Left lung (tissue), 10 donors: Measurements from ENCODE around the gene RAMP3. TPM values are rescaled to one million over a fixed set of nuclear protein-coding genes. Genes with fewer than 3 reads are reported as not detected.

ENCODE experiments used
- ATAC-seq: fragments of 200-7000 bp; cut with Tn5 transposase; one replicate; pipeline ENCODE4 v1.9.1; 2020; ENCODE audit warnings: moderate library complexity
- DNase-seq, 4 donors: peaks; one replicate each; pipeline ENCODE4 v3.0.0-alpha.2; 2013 to 2020
- H3K27ac ChIP-seq, 2 donors: fragments of 200-600 bp; sonication (generic) in 1 of 2; one replicate each; pipeline versions ENCODE4 v1.5.0 to v1.8.0; 2020 to 2021
- H3K27me3 ChIP-seq, 2 donors: fragments of 200-600 bp; sonication (generic) in 1 of 2; one replicate each; pipeline versions ENCODE4 v1.5.0 to v1.8.0; 2020 to 2021
- H3K36me3 ChIP-seq, 2 donors: fragments of 200-600 bp; sonication (generic) in 1 of 2; one replicate each; pipeline versions ENCODE4 v1.5.0 to v1.8.0; 2020 to 2021
- H3K4me1 ChIP-seq, 2 donors: fragments of 200-600 bp; one replicate each; pipeline ENCODE4 v1.8.0; 2021
- H3K4me3 ChIP-seq, 2 donors: fragments of 200-600 bp; sonication (generic) in 1 of 2; one replicate each; pipeline versions ENCODE4 v1.5.0 to v1.8.0; 2020 to 2021; ENCODE audit warnings: mild to moderate bottlenecking in 1 of 2
- H3K9me3 ChIP-seq, 2 donors: fragments of 200-600 bp; sonication (generic) in 1 of 2; one replicate each; pipeline versions ENCODE4 v1.5.0 to v1.8.0; 2020 to 2021
- CTCF ChIP-seq, 2 donors: fragments of 200-600 bp; sonication (generic) in 1 of 2; IDR thresholded peaks; one replicate each; pipeline versions ENCODE4 v1.5.0 to v1.8.0; 2021; ENCODE audit warnings: antibody characterized with exemption in 2 of 2
- intact Hi-C, 2 donors: fragments of 100-400 bp; cut with DNase I; formaldehyde crosslinking; loops; one replicate each; pipeline versions ENCODE4 v1.11.2 to v1.14.2; 2022
- polyA plus RNA-seq, 6 donors: library from polyadenylated mRNA; unstranded; fragments of 120-200 nt; gene quantifications; one replicate each; pipeline ENCODE4 v1.2.1, GENCODE V29; 2013; ENCODE audit not compliant: insufficient read length in 6 of 6
- total RNA-seq, 2 donors: library from RNA; stranded (reverse); fragmentation: NEBNext Ultra II Directional; extraction: Animal tissue kit (Norgen Biotek cat#: 25700); gene quantifications; one replicate each; pipeline ENCODE4 v1.2.1, GENCODE V29; 2021
- donor health status: DM: no; HTN: yes; CAD: no.
- donor health status: DM: no; HTN: no; CAD: no.

Gene RAMP3
- total and polyA plus RNA-seq, 8 donors: 12.5 to 89.9 (median 23.2) TPM

DNA sequence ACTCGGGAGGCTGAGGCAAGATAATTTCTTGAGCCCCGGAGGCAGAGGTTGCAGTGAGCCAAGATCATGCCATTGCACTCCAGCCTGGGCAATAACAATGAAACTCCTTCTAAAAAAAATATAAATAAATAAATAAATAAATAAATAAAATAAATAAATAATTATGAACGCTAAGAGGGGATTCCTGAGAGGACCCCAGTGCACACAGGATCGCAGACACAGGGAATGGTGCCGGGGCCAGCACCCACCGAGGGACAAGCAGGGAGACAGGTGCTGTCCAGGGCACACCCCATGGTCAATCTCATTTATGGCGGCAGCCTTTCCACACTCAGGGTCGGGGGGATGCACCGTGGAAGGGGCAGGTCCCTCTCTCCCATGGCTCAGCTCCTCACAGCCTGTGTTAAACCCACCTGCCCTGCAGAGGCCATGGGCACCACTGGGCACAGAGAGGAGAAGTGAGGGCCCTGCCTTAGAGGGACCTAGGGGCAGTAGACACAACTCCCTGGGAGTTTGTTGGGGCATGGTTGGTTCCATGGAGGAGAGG lies 2.2 kb upstream of the RAMP3 start:
- TF ChIP-seq CTCF (IDR thresholded peaks at IDR 0.05): no peak
- DNase-seq (no peak), ATAC-seq (no peak)
- no peak overlapping the region for H3K27ac ChIP-seq
- intact Hi-C loops: loop anchor here in 1 of 2 donors (10.0 kb wide), 1 partner anchor 99 kb away; no protein-coding TSS in a partner anchor
- H3K9me3 ChIP-seq: no peaks in the 10 kb centered on the region
- H3K27me3 ChIP-seq: peaks cover 9 to 34% of the 10 kb centered on the region in 2 donors
- no peaks in the 10 kb centered on the region for H3K4me1 ChIP-seq
- no peaks in the 10 kb centered on the region for H3K36me3 ChIP-seq
- no peak overlapping the region for H3K4me3 ChIP-seq

DNA sequence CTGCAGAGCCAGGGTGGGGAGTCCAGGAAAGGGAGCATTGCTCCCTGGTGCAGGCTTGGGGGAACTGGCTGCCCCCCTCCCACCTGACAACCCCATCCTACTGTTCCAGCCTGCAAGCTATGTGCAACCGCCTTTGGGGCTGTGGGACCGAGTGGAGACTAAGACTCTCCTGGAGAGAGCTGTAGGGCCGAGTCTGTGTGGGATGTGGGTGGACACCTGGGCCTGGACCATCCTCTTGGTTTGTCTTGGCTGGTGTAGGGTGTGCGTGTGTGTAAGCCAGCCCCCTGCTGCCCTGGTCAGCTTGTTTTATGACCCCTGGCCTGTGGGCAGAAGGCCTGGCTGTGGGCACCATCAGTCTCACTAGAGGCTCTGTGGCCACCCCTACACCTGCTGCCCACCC lies 1.6 kb upstream of the RAMP3 start:
- Histone ChIP-seq H3K27me3 (peaks cover 9 to 34% of the 10 kb centered on the region in 2 donors), H3K27ac (no peak overlapping the region), H3K36me3 (no peaks in the 10 kb centered on the region), H3K4me3 (no peak overlapping the region), H3K9me3 (no peaks in the 10 kb centered on the region), H3K4me1 (peaks cover 0 to 4% of the 10 kb centered on the region in 2 donors)
- no peak for TF ChIP-seq CTCF (IDR thresholded peaks at IDR 0.05)
- ATAC-seq: no peak
- DNase-seq: peak in 1 of 4 donors; percentile 14
- intact Hi-C loops: loop anchor here in 1 of 2 donors (10.0 kb wide), 1 partner anchor 99 kb away; no protein-coding TSS in a partner anchor

GRCh38 chr7:45156516-45157272 lies 897 bp upstream of the RAMP3 start:
- intact Hi-C loops: loop anchor here in 1 of 2 donors (10.0 kb wide), 1 partner anchor 98 kb away; no protein-coding TSS in a partner anchor
- Histone ChIP-seq H3K27ac (no peak overlapping the region), H3K4me3 (peak overlapping the region in 1 of 2 donors; percentile 47), H3K27me3 (peaks cover 9 to 34% of the 10 kb centered on the region in 2 donors), H3K36me3 (no peaks in the 10 kb centered on the region), H3K4me1 (peaks cover 0 to 11% of the 10 kb centered on the region in 2 donors), H3K9me3 (no peaks in the 10 kb centered on the region)
- no peak for ATAC-seq
- TF ChIP-seq CTCF (IDR thresholded peaks at IDR 0.05): no peak
- DNase-seq: peak in 1 of 4 donors; percentile 41

GRCh38 chr7:45157286-45157652 lies 322 bp upstream of the RAMP3 start:
- H3K27me3 ChIP-seq: peaks cover 9 to 34% of the 10 kb centered on the region in 2 donors
- no peaks in the 10 kb centered on the region for H3K9me3 ChIP-seq
- peaks cover 0 to 13% of the 10 kb centered on the region in 2 donors for H3K4me1 ChIP-seq
- DNase-seq (peak in 1 of 4 donors; percentile 75), ATAC-seq (no peak)
- intact Hi-C loops: loop anchor here in 1 of 2 donors (10.0 kb wide), 1 partner anchor 98 kb away; no protein-coding TSS in a partner anchor
- no peaks in the 10 kb centered on the region for H3K36me3 ChIP-seq
- peak overlapping the region; percentile 6 to 47 for H3K4me3 ChIP-seq
- H3K27ac ChIP-seq: peak overlapping the region in 1 of 2 donors; percentile 76
- no peak for TF ChIP-seq CTCF (IDR thresholded peaks at IDR 0.05)

GRCh38 chr7:45158471-45158870 lies 880 bp downstream of the RAMP3 start:
- no peak for ATAC-seq
- TF ChIP-seq CTCF (IDR thresholded peaks at IDR 0.05): no peak
- peaks cover 9 to 34% of the 10 kb centered on the region in 2 donors for H3K27me3 ChIP-seq
- intact Hi-C loops: loop anchor here in 1 of 2 donors (10.0 kb wide), 1 partner anchor 96 kb away; no protein-coding TSS in a partner anchor
- peaks cover 0 to 13% of the 10 kb centered on the region in 2 donors for H3K4me1 ChIP-seq
- peak overlapping the region; percentile 6 to 47 for H3K4me3 ChIP-seq
- H3K27ac ChIP-seq: peak overlapping the region; percentile 53 to 76
- DNase-seq: no peak
- H3K9me3 ChIP-seq: no peaks in the 10 kb centered on the region
- H3K36me3 ChIP-seq: no peaks in the 10 kb centered on the region
